ENCODE results near the gene AGK.

Gene AGK, protein sequence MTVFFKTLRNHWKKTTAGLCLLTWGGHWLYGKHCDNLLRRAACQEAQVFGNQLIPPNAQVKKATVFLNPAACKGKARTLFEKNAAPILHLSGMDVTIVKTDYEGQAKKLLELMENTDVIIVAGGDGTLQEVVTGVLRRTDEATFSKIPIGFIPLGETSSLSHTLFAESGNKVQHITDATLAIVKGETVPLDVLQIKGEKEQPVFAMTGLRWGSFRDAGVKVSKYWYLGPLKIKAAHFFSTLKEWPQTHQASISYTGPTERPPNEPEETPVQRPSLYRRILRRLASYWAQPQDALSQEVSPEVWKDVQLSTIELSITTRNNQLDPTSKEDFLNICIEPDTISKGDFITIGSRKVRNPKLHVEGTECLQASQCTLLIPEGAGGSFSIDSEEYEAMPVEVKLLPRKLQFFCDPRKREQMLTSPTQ

DNA sequence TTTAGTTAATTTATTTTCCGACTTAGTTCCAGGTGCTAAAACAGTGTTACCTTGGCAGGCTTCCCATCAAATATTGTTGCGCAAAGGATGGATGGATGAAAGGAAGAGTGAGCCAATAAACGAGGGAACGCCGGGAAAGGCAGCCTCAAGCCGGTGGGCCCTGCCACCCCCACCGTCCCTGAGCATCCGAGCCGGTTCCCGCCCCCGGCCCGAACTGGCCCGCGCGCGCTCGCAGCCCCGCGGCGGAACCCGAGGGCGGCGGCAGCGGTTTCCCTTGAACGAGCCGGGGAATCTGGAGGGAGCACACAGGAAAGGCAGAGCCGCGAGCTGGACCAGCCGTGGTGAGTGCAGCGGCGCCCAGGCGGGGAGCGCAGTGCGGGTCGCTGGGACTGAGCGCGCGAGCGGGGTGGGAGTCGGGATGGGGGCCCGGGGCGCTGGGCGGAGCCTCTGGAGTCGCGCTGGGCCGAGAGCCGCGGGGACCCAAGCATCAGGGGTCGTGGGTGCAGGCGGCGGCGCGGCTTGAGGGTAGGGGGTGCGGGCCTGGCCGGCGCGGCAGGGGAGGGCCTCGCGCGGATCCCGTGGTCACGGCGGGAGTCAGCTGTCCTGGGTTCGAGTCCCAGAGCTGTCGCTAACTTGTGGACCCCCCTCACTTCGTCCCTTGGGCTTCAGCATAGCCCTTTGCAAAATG lies at the start of gene AGK:
TSS of gene AGK (plus strand) at position 317 of the 688 bp plus-strand sequence. CDS start 4,057 bp downstream, outside the sequence.
- DNase-seq (ENCODE audit: low read depth in 2 of 2): peak; percentile 73

DNA sequence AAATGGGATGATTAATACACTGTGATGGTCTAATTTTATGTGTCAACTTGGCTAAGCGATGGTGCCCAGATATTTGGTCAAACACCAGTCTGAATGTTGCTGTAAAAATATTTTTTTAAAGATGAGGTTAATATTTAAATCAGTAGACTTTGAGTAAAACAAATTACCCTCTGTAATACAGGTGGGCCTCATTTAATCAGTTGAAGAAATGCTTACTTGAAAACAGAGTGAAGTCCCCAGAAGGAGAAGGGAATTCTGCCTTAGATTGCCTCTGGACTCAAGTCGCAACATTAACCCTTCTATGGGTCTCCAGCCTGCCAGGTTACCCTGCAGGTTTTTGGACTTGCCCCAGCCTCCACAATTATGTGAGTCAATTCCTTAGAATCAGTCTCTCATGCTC lies 49.8 kb upstream of the AGK start:
- DNase-seq (ENCODE audit: low read depth in 2 of 2): no peak

DNA sequence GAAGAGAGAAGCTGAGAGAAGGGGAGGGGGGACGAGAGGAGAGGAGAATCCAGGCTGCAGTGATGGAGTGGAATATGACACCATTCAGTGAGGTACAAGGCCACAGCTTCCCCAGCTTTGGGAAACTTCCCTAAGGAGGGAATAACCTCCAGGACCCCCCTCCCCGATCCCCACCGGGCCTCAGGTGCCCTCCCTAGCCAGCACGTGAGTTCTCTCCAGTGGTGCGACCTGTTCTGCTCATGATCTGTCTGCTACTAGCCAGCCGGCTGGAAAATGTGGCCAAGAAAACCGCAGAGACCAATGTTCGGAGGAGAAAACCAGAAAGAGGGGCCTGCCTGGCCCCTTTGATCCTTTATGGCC lies 39.9 kb upstream of the AGK start:
- no peak for DNase-seq (ENCODE audit: low read depth in 2 of 2)

DNA sequence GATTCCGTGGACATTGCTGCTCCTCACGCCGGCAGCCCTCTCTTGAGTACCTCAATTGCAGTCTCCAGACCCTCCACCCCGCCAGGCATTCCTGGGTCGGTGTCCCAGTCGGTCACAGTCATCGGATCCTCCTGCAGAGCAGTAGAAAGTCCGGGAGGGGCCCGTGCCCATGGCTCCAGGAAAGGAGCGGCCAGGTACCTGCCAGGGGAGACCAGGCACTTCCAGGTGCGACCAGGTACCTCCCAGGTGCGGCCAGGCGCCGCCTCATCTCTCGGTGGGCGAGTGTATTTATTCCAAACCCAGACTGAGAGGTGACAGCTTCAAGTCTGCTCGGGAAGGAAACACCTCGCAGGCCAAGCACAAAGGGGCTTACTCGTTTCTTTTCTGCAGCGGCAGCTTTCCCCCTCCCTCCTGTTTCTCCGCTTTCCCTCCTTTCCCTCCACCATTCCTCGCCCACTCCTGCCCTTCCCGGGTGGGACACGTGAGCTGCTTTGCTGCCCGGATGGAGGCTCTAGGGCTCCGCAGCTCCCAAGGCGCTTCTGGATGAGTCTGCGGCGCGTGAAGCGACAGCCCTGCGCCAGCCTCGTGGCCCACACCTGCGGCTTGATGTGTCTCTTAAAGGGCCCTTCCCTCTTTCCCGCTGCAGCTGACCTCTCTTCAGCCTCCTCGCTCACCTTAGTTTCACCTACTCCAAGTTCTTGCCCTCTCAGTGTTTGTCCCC lies 39.4 kb upstream of the AGK start:
- DNase-seq (ENCODE audit: low read depth in 2 of 2): no peak

DNA sequence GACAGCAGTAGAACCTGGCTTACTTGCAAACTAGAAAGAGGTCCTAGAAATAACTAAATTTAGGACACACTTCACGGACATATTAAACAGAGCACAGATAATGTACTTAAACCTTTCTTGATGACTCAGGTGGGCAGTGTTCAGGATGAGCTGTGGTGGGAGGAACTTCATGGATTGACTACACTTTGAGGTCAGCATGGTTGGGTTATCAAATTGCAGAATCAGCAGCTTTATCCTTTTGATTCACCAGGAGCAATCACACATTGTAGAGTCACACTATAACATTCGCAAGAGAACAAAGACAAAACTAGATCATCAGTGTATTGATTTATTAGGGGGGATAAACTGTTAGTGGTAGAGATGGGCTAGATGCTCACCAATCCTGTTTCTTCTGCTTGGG lies 38.6 kb upstream of the AGK start:
- no peak for DNase-seq (ENCODE audit: low read depth in 2 of 2)

DNA sequence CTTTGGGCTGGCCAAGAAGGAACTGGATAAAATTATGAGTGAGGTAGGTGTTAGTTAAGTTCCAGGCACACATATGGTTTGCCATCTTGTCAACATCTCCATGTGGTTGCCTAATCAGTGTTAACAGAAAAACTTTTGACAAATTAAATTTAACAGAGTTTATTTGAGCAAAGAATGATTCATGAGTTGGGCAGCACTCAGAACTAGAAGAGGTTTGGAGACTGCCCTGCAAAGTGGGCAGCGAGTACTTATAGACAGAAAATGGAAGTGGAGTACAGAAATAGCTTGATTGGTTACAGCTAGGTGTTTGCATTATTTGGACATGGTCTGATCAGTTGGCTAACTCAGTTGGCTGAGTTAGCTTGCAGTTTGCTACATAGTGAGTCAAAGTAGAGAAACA lies 37.5 kb upstream of the AGK start:
- DNase-seq (ENCODE audit: low read depth in 2 of 2): no peak

DNA sequence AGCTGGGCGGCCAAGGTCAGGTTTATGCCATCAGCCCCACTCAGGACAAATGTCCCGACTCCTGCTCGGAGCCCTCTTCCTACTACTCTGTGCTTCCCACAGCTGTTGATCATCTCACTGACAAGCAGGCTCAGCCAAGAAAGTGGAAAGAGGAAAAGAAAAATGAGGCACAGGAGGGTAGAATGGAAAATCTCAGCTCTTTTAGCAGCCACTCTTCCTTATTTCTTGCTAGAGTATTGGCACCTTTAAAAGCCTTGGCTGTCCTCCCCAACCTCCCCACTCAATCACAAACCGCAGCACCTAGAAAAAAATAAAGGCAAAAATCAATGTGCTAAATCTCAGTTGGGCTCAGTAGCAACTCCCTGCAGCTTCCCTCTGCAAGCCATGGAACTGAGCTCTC lies 35.3 kb upstream of the AGK start:
- no peak for DNase-seq (ENCODE audit: low read depth in 2 of 2)

DNA sequence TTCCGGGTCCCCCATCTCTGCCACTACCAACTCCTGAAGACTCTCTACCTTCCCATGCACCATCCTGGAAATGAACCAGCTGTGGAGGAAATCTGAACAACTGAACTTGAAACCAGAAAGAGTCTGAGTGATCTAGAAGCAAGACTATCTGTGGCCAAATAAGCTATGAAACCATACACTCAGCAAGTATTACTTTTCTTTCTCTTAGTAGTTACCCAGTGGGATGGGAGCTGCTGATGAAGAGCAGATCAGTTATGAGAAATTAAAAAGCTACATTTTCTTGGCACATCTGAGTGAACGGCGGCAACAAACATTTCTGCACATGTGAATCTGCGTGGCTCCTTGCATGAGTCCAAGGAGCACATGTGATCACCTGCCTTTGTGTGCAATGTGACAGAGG lies 31.6 kb upstream of the AGK start:
- no peak for DNase-seq (ENCODE audit: low read depth in 2 of 2)

DNA sequence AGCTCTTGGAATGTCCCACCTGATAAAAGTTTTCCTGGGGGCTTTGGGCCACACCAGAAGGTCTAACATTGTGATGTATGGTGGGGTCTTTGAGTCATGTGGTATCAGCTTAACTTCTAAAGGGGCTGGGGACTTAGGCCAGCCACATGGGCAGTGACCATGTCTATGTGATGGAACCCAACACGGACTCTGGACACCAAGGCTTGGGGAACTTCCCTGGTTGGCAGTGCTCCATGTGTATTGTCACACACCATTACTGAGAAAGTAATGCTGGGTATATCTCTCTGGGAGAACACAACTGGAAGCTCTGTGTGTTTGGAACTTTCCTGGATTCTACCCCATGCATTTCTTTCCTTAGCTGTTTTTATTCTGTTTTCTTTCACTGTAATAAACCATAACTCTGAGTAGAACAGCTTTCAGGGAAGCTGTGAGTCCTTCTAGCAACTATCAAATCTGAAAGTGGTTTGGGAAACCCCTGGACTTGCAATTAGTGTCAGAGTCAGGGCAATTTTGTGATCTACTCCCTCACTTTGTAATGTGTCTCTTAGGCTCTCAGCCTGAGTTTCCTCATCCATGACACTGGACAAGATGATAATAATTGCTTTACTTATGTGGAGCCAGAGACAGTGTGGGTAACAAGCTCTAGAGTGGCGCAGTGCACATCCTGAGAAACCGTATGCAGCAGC lies 28.4 kb upstream of the AGK start:
- no peak for DNase-seq (ENCODE audit: low read depth in 2 of 2)

DNA sequence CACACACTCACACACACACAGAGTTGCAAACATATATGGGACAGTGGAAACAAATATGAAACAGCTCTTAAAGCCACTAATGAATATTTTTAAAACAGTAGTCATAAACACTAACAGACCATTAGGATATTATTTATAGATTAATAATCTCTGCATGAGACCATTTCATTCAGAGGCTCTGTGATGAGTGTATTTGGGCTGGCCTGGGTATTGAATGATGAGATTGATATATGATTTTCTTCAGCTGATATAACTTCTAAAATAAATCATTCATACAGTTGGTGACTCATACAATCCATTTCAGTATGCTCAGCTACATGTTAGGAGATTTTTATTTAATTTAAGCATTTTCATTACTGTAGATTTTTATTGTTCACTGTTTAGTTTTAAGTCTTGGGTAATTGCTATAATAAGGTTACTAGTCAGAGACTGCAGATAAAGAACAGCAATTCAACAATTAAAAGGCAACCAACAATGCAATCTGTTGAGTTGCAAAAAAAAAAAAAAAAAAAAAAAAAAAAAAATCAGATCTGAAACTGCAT lies 25.2 kb upstream of the AGK start:
- DNase-seq (ENCODE audit: low read depth in 2 of 2): no peak

DNA sequence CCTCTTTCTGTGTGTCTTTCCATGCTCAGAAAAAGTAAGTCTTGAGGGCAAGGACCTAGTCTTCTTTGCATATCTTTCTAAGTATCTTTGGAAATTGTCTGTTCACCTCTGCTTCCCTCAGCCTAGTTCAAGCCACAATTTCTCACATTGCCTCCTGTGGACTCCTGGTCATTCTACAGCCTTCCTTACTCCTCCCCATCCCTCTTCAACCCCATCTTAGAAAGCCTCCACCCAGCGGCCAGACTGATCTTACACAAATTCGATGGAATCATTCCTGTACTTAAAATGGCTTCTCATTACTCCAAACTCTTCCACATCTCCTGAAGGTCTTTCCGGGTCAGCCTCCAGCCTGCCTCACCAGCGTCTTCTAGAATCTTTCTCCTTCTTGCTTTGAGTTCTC lies 24.1 kb upstream of the AGK start:
- DNase-seq (ENCODE audit: low read depth in 2 of 2): no peak

DNA sequence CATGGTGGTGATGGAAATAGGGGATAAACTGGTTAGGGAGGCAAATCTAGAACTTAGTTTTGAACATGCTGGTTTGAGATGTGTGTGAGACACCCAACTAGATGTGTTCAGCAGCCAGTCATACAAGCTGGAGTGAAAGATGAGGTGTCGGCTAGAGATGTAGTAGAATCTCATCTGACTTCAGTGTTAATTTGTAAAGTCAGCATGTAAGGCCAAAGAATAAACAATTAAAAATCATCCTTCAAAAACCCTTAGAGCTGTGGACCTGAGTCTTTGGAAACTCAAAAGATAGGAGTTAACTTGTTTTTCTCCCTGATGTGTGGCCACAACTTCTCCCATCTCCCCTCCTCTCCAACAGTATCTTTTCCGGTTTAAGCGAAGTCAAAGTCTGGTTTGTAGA lies 22.8 kb upstream of the AGK start:
- DNase-seq (ENCODE audit: low read depth in 2 of 2): no peak

DNA sequence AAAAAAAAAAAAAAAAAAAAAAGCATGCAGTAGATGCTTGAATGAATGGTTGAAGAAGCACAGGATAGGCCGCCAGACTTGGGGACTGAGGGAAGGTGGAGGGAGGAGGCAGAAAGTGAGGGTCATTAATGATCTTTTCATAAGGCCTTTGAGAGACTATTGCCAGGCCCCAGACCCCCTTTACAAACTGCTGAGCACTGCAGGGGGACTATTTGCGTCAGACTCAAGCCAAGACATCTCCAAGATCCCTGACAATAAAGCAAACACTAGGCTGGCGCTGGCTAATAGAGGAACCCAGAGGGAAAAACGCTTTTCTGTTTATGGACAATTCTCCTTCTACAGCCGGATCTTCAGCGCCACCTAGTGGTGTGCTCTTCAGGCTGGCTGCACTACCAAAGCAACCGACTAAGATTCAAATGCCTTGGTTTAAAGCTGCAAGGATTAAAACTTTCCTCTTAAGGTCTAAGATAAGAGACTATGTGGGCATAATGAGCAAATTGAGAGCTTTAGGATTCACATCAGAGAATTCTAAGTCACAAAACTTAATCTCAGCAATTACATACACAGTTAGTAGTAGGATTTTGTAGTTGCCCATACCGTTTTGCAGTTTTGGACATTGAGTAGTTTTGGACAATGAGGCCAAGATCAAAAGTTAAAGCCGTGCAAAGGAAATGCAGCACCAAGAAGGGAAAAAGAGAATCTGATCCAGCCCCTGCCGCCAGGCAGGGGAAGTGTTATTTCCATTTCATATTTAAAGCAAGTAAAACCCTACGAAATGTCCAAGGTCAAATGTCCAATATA lies 17.9 kb upstream of the AGK start:
- peak; percentile 44 to 47 for DNase-seq (ENCODE audit: low read depth in 2 of 2)

DNA sequence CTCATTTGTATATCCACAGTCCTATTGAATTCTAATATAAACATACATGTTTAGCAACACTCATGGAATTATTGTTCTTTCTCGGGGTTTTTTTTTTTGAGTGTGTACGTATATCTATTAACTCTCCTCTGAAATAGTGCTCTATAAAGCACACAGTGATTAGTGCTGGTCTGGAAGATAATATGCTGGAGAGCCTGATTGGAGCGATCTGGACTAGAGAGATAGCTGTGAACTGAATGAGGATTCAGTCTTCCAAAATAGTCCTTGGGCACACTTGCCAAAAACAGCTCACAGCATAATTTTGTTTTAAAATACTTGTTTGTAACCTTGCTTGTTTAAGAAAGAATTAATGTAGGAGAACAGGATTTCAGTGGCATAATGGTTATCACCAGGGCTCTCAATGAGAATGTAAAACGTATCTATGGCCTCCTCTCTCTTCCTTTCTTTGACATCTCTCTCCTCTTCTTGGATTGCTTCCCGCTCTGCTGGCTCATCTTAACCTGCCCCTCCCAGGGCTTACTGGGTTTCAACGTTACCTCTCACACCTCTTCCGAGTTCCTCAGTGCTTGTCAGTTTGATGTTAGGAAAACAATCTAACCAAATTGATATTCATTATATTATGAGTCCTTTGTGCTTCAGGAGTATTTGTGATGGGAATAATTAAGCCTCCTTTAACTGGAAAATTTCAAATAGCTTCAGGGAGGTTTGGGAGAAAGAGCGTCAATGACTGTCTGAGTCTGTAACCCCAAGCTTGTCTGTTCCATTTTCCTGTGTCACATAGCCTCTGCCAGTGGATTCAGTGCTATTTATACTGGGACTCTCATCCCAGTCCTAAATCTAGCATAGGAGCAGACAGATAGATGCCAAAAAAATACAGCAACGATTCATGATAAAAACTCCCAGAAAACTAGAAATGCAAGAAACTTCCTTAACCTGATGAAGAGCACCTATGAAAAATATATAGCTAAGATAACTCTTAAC lies 16.2 kb upstream of the AGK start:
- no peak for DNase-seq (ENCODE audit: low read depth in 2 of 2)

DNA sequence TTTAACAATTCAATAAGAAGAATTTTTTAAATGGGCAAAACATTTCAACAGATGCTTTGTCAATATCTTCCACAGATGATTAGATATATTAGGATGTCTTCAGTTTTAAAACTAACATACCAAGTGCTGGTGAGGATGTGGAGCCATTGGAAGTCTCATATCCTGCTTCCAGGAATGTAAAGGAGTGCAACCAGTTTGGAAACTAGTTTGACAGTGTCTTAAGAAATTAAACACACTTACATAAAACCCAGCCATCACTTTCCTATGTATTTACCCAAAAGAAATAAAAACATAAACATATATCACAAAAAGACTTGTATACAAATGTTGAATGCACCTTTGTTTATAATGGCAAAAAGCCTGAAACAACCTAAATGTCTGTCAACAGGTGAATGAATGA lies 13.3 kb upstream of the AGK start:
- DNase-seq (ENCODE audit: low read depth in 2 of 2): no peak

DNA sequence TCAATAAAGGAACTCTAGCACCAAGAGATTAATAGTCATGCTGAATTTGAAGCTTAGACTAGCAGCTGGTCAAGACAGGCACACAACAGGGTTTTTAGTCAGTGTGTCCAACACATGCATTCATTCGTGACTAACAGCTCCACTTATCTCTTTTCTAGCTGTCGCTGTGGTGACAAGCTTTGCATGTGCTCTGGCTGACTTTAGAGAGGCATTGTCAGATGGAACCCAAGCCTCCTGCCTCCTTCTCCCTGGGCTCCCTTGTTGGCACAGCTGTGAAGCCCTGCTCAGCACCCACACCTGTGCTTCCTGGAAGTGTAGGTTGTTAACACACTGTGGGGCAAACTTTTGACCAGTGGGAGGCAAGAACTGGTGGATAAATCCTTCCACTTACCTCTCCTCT lies 9.8 kb upstream of the AGK start:
- no peak for DNase-seq (ENCODE audit: low read depth in 2 of 2)

DNA sequence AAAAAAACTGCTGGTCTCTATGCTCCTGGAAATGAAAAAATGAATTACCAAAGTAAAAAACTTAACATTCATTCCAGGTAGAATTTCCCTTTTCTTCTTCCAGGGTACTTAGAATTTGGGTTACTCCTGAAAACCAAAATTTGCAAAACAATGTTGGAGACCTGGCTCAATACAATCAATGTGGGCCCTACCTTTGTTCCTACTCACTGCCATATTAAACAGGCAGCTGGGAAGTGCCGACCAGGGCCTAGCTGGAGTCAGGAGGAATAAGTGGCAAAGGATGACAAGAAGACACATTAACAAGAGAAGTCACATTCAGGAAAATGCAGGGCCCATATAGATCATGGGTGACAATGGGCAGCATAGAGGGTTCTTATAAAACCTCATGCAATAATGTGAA lies 6.4 kb upstream of the AGK start:
- DNase-seq (ENCODE audit: low read depth in 2 of 2): no peak

DNA sequence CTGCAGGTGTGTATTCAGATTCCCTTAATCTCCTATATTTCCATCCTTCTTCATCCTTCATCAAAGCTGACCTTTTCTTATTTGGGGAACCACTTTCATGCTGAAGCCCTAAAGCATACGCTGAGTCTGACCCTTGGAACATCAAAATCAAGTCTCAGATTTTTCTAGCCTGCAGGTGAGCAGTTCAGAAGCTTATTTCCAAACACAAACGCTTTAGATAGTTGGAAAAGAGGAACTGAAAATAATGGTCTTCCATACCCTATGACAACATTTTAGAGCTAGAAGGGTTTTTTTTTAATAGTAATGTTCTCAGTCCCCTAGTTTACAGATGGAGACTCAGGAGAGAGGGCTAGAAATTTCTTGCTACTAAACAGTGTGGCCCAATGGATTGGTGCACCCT lies 1.6 kb upstream of the AGK start:
- no peak for DNase-seq (ENCODE audit: low read depth in 2 of 2)

DNA sequence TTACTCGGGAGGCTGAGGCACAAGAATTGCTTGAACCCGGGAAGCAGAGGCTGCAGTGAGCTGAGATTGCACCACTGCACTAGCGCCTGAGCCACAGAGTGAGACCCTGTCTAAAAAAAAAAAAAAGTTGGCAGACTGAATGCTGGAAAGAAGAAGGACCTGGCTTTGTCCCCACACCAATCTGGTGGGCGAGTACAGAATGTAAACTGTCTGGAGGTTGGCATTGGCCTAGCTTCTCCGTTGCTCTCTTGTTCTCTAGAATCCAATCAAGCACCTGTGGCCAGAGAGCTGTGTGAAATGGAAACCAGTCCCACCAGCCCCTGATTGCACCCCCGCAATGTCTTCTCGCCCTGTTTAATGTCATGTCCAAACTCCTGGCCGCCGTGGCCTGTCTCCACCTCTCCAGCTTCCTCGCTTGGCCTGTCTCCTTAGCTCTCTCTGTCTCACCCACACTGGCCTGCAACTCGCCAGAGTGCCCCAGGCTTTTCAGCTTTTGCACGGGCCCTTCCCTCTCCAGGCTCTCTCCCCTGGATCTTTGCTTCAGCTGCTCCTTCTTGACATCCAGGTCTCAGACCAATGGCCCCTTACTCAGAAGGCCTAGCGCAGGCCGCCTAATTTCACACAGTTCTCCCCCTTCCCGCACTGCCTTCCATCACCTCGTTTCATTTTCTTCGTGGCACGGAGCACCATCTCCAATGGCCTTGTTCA lies 670 bp upstream of the AGK start:
- no peak for DNase-seq (ENCODE audit: low read depth in 2 of 2)

Measured in stimulated activated CD4-positive, alpha-beta T cell treated with anti-CD3 and anti-CD28 coated beads, Interleukin-1b, Interleukin-23, amount 100 ng/mL, for 4 hours (primary cell).